Body of pancreas (tissue), 4 donors: ENCODE measurements around the gene CYBB. TPM values are rescaled to one million over a fixed set of nuclear protein-coding genes. Genes with fewer than 3 reads are reported as not detected.

Experiments
- ATAC-seq: fragments of 150-250 bp; one replicate; pipeline ENCODE4 v1.9.1; 2016
- DNase-seq, 4 donors: peaks; one replicate each; pipeline ENCODE4 v3.0.0-alpha.2; 2019
- H3K27ac ChIP-seq, 4 donors: fragments of 200-600 bp; sonication (generic); 1 replicate in 3 of 4; 2 replicates in 1 of 4; pipeline versions ENCODE4 v1.5.1 to v1.6.1; 2016 to 2019; ENCODE audit warnings: mild to moderate bottlenecking in 1 of 4, mixed read lengths in 1 of 4, moderate library complexity in 1 of 4
- H3K27me3 ChIP-seq, 2 donors: fragments of 200-600 bp; sonication (generic); one replicate each; pipeline ENCODE4 v1.6.0; 2016; ENCODE audit warnings: mild to moderate bottlenecking in 1 of 2
- H3K36me3 ChIP-seq, 2 donors: fragments of 200-600 bp; sonication (generic); replicated peaks in 1 of 2; 2 replicates each; pipeline ENCODE4 v1.5.1; 2016; ENCODE audit warnings: low read depth in 2 of 2; ENCODE audit not compliant: insufficient read depth in 1 of 2
- H3K4me1 ChIP-seq: fragments of 200-600 bp; sonication (generic); one replicate; pipeline ENCODE4 v1.6.0; 2016
- H3K4me3 ChIP-seq, 2 donors: fragments of 200-600 bp; sonication (generic); 1 replicate in 1 of 2; 2 replicates in 1 of 2; pipeline ENCODE4 v1.5.1; 2016 to 2019
- H3K9me3 ChIP-seq, 3 donors: fragments of 200-600 bp; sonication (generic); 1 replicate in 2 of 3; 2 replicates in 1 of 3; pipeline ENCODE4 v1.5.1; 2016
- POLR2A ChIP-seq, 3 donors: fragments of 450-650 bp; IDR thresholded peaks; one replicate each; pipeline ENCODE4 v1.6.1; 2016; ENCODE audit warnings: antibody characterized with exemption in 3 of 3, mild to moderate bottlenecking in 2 of 3
- WGBS, 2 donors: methylation state at CpG; one replicate each; pipeline ENCODE4 v1.1.5; 2017; 5-methylcytosine and 5-hydroxymethylcytosine counted together
- intact Hi-C: fragments of 100-400 bp; cut with DNase I; formaldehyde crosslinking; loops from one replicate; pipeline ENCODE4 v1.15.1; 2023
- total RNA-seq, 2 donors: library from RNA; depleted of rRNA; stranded (reverse); fragments of >200 nt; gene quantifications; one replicate each; pipeline ENCODE4 v1.1.0, GENCODE V29; 2016
- TF ChIP-seq, protein P1 (sequence below), 7 experiments: fragments of 450-650 bp in 4 of 7; fragments of 200-600 bp in 3 of 7; sonication (generic) in 3 of 7; IDR thresholded peaks; one replicate each; pipeline ENCODE4 v1.5.1; 2016 to 2019; ENCODE audit warnings: antibody characterized with exemption in 7 of 7

The CYBB gene
- total RNA-seq, 2 donors from 2014 or later, result 3.6 to 11.2 TPM

DNA sequence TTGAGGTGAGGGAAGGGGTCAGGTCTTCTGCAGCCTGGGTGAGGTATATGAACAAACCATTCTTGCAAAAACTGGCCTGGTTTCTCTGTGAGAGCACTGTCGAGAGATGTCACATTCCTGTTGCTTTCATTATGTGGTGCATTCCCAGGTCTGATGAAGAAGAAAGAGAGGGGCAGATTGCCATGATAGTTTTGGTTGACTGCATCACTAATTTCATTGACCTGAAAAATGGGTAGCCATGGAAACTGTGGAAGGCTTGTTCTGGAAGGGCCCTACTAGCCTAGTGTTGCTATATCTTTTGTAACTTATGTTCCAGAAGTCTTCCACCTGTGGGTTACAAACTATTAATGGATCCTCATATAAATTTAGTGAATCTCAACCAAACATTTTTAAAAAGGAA lies 32.9 kb upstream of the CYBB start:
- Histone ChIP-seq H3K4me1 (no peaks in the 10 kb centered on the region), H3K4me3 (no peak overlapping the region), H3K27ac (no peak overlapping the region), H3K36me3 (no peaks in the 10 kb centered on the region), H3K27me3 (no peaks in the 10 kb centered on the region), H3K9me3 (no peaks in the 10 kb centered on the region)
- DNase-seq, result no peak
- intact Hi-C loops, result loop anchor here (5.0 kb wide), 1 partner anchor 425 kb away; no protein-coding TSS in a partner anchor
- no peak for TF ChIP-seq POLR2A (IDR thresholded peaks at IDR 0.05)
- TF ChIP-seq, protein P1, sequence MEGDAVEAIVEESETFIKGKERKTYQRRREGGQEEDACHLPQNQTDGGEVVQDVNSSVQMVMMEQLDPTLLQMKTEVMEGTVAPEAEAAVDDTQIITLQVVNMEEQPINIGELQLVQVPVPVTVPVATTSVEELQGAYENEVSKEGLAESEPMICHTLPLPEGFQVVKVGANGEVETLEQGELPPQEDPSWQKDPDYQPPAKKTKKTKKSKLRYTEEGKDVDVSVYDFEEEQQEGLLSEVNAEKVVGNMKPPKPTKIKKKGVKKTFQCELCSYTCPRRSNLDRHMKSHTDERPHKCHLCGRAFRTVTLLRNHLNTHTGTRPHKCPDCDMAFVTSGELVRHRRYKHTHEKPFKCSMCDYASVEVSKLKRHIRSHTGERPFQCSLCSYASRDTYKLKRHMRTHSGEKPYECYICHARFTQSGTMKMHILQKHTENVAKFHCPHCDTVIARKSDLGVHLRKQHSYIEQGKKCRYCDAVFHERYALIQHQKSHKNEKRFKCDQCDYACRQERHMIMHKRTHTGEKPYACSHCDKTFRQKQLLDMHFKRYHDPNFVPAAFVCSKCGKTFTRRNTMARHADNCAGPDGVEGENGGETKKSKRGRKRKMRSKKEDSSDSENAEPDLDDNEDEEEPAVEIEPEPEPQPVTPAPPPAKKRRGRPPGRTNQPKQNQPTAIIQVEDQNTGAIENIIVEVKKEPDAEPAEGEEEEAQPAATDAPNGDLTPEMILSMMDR (IDR thresholded peaks at IDR 0.05), result no peak
- WGBS, 2 donors, result 80 to 100% methylated on average over 1 of the region's 1 CpG
- no peak for ATAC-seq

DNA sequence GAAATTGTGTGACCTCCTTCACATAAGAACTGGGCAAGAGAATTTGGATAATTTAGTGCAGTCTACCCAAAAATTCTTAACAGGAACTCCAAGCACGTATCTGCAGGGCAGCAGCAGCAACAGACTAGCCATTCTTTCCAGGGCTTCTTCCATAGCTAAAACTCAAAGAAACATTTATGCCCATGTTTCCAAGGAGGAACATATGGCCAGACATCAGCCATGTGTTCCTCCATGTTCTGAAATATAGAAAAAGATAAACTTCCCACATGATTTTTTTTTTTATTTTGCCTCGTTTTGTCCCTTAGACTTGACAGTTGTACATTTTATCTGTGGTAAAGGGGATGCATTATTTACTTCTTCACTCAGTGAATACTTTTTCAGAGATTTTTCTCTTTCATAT lies 27.6 kb upstream of the CYBB start:
- DNase-seq (no peak), ATAC-seq (no peak)
- intact Hi-C loops, result loop anchor here (10.0 kb wide), 1 partner anchor 73 kb away; no protein-coding TSS in a partner anchor
- Histone ChIP-seq H3K27me3 (no peaks in the 10 kb centered on the region), H3K27ac (no peak overlapping the region), H3K4me3 (no peak overlapping the region), H3K4me1 (no peaks in the 10 kb centered on the region), H3K36me3 (no peaks in the 10 kb centered on the region), H3K9me3 (no peaks in the 10 kb centered on the region)
- TF ChIP-seq, protein P1 (IDR thresholded peaks at IDR 0.05), result no peak
- no peak for TF ChIP-seq POLR2A (IDR thresholded peaks at IDR 0.05)
- 68 to 74% methylated on average over 2 of the region's 2 CpGs for WGBS, 2 donors

DNA sequence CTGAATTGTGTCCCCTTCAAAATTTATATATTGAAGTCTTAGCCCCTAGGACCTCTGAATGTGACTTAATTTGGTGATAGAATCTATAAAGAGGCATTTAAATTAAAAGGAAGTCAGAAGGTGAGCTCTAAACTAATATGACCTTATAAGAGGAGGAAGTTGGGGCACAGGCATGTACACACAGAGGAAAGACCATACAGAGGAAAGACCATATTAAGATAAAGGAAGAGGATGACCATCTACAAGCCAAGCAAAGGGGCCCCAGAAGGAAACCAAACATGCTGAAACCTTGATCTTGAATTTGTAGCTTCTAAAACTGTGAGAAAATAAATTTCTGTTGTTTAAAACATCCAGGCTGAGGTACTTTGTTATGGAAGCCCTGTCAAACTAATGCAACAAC lies 26.9 kb upstream of the CYBB start:
- TF ChIP-seq, protein P1 (IDR thresholded peaks at IDR 0.05), result no peak
- TF ChIP-seq POLR2A (IDR thresholded peaks at IDR 0.05), result no peak
- Histone ChIP-seq H3K9me3 (no peaks in the 10 kb centered on the region), H3K4me1 (no peaks in the 10 kb centered on the region), H3K36me3 (no peaks in the 10 kb centered on the region), H3K4me3 (no peak overlapping the region), H3K27me3 (no peaks in the 10 kb centered on the region), H3K27ac (no peak overlapping the region)
- DNase-seq (no peak), ATAC-seq (no peak)
- intact Hi-C loops, result loop anchor here (10.0 kb wide), 1 partner anchor 72 kb away; no protein-coding TSS in a partner anchor

DNA sequence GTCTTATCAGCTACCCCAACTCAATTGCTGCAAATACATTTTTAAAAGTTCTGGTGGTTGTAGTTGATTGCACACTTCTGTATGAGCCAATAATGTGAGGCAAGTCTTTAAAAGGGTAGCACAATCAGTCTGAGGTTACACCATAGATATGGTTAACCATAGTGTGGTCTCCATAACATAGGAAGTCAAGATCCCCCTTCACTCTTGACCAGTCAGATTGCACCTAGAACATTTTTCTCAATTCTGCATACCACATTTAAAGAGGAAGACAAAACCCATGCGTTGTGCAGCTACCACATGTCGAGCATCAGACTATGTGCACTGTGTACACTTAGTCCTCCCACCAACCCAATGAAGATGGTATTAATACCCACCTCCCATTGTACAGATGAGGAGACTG lies 26.5 kb upstream of the CYBB start:
- Histone ChIP-seq H3K27ac (no peak overlapping the region), H3K4me3 (no peak overlapping the region), H3K36me3 (no peaks in the 10 kb centered on the region), H3K4me1 (no peaks in the 10 kb centered on the region), H3K9me3 (no peaks in the 10 kb centered on the region), H3K27me3 (no peaks in the 10 kb centered on the region)
- intact Hi-C loops, result loop anchor here (10.0 kb wide), 1 partner anchor 71 kb away; no protein-coding TSS in a partner anchor
- TF ChIP-seq POLR2A (IDR thresholded peaks at IDR 0.05), result no peak
- TF ChIP-seq, protein P1 (IDR thresholded peaks at IDR 0.05), result no peak
- no peak for DNase-seq
- no peak for ATAC-seq
- 46 to 91% methylated on average over 2 of the region's 2 CpGs for WGBS, 2 donors

DNA sequence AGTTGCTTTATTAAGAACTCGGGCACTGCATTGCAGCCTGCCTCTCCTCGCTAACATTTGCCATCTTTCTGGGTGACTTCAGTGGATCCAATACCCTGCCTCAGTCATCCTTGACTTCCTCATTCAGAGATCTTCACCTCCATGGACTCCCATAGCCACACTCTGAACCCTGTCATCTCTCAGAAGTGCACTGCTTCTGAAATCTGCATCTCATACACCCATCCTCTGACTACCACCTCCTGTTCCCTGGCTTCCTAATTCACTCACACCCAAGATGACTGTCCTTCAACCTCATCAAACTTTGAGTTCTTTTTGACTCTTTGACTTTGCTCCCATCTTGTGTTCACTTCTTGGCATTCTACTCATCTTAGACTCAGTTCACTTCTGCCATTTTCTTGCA lies 25.3 kb upstream of the CYBB start:
- Histone ChIP-seq H3K4me3 (no peak overlapping the region), H3K4me1 (no peaks in the 10 kb centered on the region), H3K27me3 (no peaks in the 10 kb centered on the region), H3K36me3 (no peaks in the 10 kb centered on the region), H3K9me3 (no peaks in the 10 kb centered on the region), H3K27ac (no peak overlapping the region)
- 85 to 95% methylated on average over 2 of the region's 2 CpGs for WGBS, 2 donors
- ATAC-seq (no peak), DNase-seq (no peak)
- TF ChIP-seq POLR2A (IDR thresholded peaks at IDR 0.05), result no peak
- TF ChIP-seq, protein P1 (IDR thresholded peaks at IDR 0.05), result no peak
- intact Hi-C loops, result loop anchor here (10.0 kb wide), 1 partner anchor 70 kb away; no protein-coding TSS in a partner anchor
